Trophoblast cell (in vitro differentiated cells and primary cell): ENCODE measurements around the gene SLC35F3.

Source experiments
- DNase-seq, 2 donors: peaks; one replicate each; pipeline ENCODE4 v3.0.0-alpha.2; 2016
- H2AFZ ChIP-seq: 2 replicates; pipeline ENCODE4 v1.6.1; 2013; ENCODE audit warnings: low read length, moderate library complexity, mild to moderate bottlenecking; ENCODE audit not compliant: insufficient read depth, poor library complexity
- H2AK5ac ChIP-seq: 2 replicates; pipeline ENCODE4 v1.6.1; 2013; ENCODE audit warnings: mild to moderate bottlenecking, low read length
- H2BK120ac ChIP-seq: 2 replicates; pipeline ENCODE4 v1.6.1; 2013; ENCODE audit warnings: low read length, mild to moderate bottlenecking, moderate library complexity; ENCODE audit not compliant: insufficient read depth, poor library complexity
- H2BK12ac ChIP-seq: 2 replicates; pipeline ENCODE4 v1.6.1; 2013; ENCODE audit warnings: mild to moderate bottlenecking, low read length, moderate library complexity
- H2BK5ac ChIP-seq: 2 replicates; pipeline ENCODE4 v1.6.1; 2013; ENCODE audit warnings: low read length, low read depth, moderate library complexity, mild to moderate bottlenecking; ENCODE audit not compliant: poor library complexity
- H3K14ac ChIP-seq: 2 replicates; pipeline ENCODE4 v1.6.1; 2013; ENCODE audit warnings: mild to moderate bottlenecking, low read length
- H3K18ac ChIP-seq: 2 replicates; pipeline ENCODE4 v1.6.1; 2013; ENCODE audit warnings: mild to moderate bottlenecking, low read length
- H3K23ac ChIP-seq: 2 replicates; pipeline ENCODE4 v1.6.1; 2013; ENCODE audit warnings: low read length
- H3K27ac ChIP-seq: 2 replicates; pipeline ENCODE4 v1.5.1; 2013; ENCODE audit warnings: low read depth, mild to moderate bottlenecking, inconsistent platforms, low read length, moderate library complexity
- H3K27me3 ChIP-seq: 2 replicates; pipeline ENCODE4 v1.6.1; 2013; ENCODE audit warnings: inconsistent platforms, mild to moderate bottlenecking, low read length, moderate library complexity; ENCODE audit not compliant: insufficient read depth
- H3K36me3 ChIP-seq, 2 experiments: 1 replicate in 1 of 2; 2 replicates in 1 of 2; pipeline ENCODE4 v1.6.1; 2013; ENCODE audit warnings: low read length in 2 of 2, mild to moderate bottlenecking in 2 of 2, moderate library complexity in 1 of 2; ENCODE audit not compliant: insufficient read depth in 2 of 2, control insufficient read depth in 1 of 2
- H3K4ac ChIP-seq: 2 replicates; pipeline ENCODE4 v1.6.1; 2013; ENCODE audit warnings: low read depth, mild to moderate bottlenecking, low read length, moderate library complexity
- H3K4me1 ChIP-seq, 2 experiments: 1 replicate in 1 of 2; 2 replicates in 1 of 2; pipeline ENCODE4 v1.6.1; 2013; ENCODE audit warnings: low read length in 2 of 2, mild to moderate bottlenecking in 2 of 2, moderate library complexity in 1 of 2; ENCODE audit not compliant: insufficient read depth in 2 of 2, control insufficient read depth in 1 of 2
- H3K4me2 ChIP-seq: 2 replicates; pipeline ENCODE4 v1.6.1; 2013; ENCODE audit warnings: inconsistent platforms, mild to moderate bottlenecking, low read length, moderate library complexity
- H3K4me3 ChIP-seq: 2 replicates; pipeline ENCODE4 v1.5.1; 2013; ENCODE audit warnings: mild to moderate bottlenecking, low read depth, low read length, inconsistent platforms
- H3K79me1 ChIP-seq: one replicate; pipeline ENCODE4 v1.6.1; 2013; ENCODE audit warnings: low read length
- H3K79me2 ChIP-seq: 2 replicates; pipeline ENCODE4 v1.6.1; 2013; ENCODE audit warnings: low read length, mild to moderate bottlenecking; ENCODE audit not compliant: control insufficient read depth, insufficient read depth, poor library complexity
- H3K9ac ChIP-seq: 2 replicates; pipeline ENCODE4 v1.6.1; 2013; ENCODE audit warnings: mild to moderate bottlenecking, low read length
- H3K9me3 ChIP-seq: 2 replicates; pipeline ENCODE4 v1.6.1; 2013; ENCODE audit warnings: low read depth, mild to moderate bottlenecking, control low read depth, inconsistent platforms, low read length; ENCODE audit not compliant: insufficient read depth
- H4K12ac ChIP-seq: 2 replicates; pipeline ENCODE4 v1.6.1; 2013; ENCODE audit warnings: low read depth, mild to moderate bottlenecking, low read length, moderate library complexity
- H4K8ac ChIP-seq: 2 replicates; pipeline ENCODE4 v1.6.1; 2013; ENCODE audit warnings: low read depth, mild to moderate bottlenecking, low read length, moderate library complexity
- H4K91ac ChIP-seq: one replicate; pipeline ENCODE4 v1.6.1; 2013; ENCODE audit warnings: low read depth, mild to moderate bottlenecking, low read length, moderate library complexity
- WGBS: extraction: QIAGEN DNeasy Blood & Tissue Kit; methylation state at CpG from one replicate; pipeline ENCODE4 v1.1.7; 2013; ENCODE audit warnings: missing lambda C conversion rate; ENCODE audit not compliant: insufficient read length, insufficient coverage; ENCODE audit errors: extremely low coverage; 5-methylcytosine and 5-hydroxymethylcytosine counted together

The SLC35F3 gene

DNA sequence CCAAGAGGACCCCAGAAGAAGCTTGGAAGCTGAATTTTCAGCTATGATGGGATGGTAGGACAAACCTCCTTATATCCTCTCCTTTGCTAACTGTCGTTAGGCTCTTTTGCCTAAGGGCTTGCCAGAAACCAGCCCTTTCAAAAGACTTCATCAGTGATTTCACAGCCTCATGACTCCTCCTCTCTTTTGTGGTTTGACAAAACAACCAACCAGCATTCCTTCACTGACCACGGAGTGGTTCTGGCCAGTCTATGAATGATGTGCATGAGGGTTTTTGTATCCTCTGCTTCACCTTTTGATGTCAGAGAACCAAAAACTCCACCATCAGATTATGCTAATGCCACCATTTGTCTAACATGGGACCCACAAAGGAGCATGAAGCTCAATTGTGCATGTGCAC lies 351.9 kb downstream of the SLC35F3 start:
- WGBS = no CpG with 5 or more reads among the region's 2 CpGs
- H3K79me2 ChIP-seq = no peaks in the 10 kb centered on the region
- no peak overlapping the region for H3K14ac ChIP-seq
- no peak for DNase-seq
- H2BK120ac ChIP-seq = no peak overlapping the region
- no peak overlapping the region for H3K4me3 ChIP-seq
- no peak overlapping the region for H4K8ac ChIP-seq
- H2BK5ac ChIP-seq = no peak overlapping the region
- H2AFZ ChIP-seq = no peak overlapping the region
- no peaks in the 10 kb centered on the region for H3K4me1 ChIP-seq
- H3K36me3 ChIP-seq = no peaks in the 10 kb centered on the region
- H3K4me2 ChIP-seq = no peak overlapping the region
- H4K91ac ChIP-seq = no peak overlapping the region
- H3K18ac ChIP-seq = no peak overlapping the region
- no peak overlapping the region for H2AK5ac ChIP-seq
- no peak overlapping the region for H3K4ac ChIP-seq
- no peak overlapping the region for H3K9ac ChIP-seq
- H3K79me1 ChIP-seq = no peaks in the 10 kb centered on the region
- H3K27ac ChIP-seq = no peak overlapping the region
- H3K27me3 ChIP-seq = no peaks in the 10 kb centered on the region
- no peak overlapping the region for H3K23ac ChIP-seq
- H2BK12ac ChIP-seq = no peak overlapping the region
- H4K12ac ChIP-seq = no peak overlapping the region
- no peaks in the 10 kb centered on the region for H3K9me3 ChIP-seq

GRCh38 chr1:234258071-234258470 lies 353.6 kb downstream of the SLC35F3 start:
- H3K36me3 ChIP-seq = no peaks in the 10 kb centered on the region
- no peaks in the 10 kb centered on the region for H3K4me1 ChIP-seq
- no peak overlapping the region for H2AK5ac ChIP-seq
- WGBS = no CpG with 5 or more reads among the region's 3 CpGs
- no peak overlapping the region for H2AFZ ChIP-seq
- no peak overlapping the region for H2BK5ac ChIP-seq
- H3K4me2 ChIP-seq = no peak overlapping the region
- H3K79me2 ChIP-seq = no peaks in the 10 kb centered on the region
- no peak overlapping the region for H3K9ac ChIP-seq
- H3K18ac ChIP-seq = no peak overlapping the region
- no peak overlapping the region for H3K14ac ChIP-seq
- H3K27me3 ChIP-seq = no peaks in the 10 kb centered on the region
- no peaks in the 10 kb centered on the region for H3K9me3 ChIP-seq
- no peak for DNase-seq
- H4K91ac ChIP-seq = no peak overlapping the region
- H3K79me1 ChIP-seq = no peaks in the 10 kb centered on the region
- H3K27ac ChIP-seq = no peak overlapping the region
- no peak overlapping the region for H3K4me3 ChIP-seq
- no peak overlapping the region for H2BK12ac ChIP-seq
- H3K4ac ChIP-seq = no peak overlapping the region
- H3K23ac ChIP-seq = no peak overlapping the region
- no peak overlapping the region for H4K12ac ChIP-seq
- no peak overlapping the region for H2BK120ac ChIP-seq
- no peak overlapping the region for H4K8ac ChIP-seq

GRCh38 chr1:234260578-234260977 lies 356.1 kb downstream of the SLC35F3 start:
- H4K12ac ChIP-seq = no peak overlapping the region
- no peaks in the 10 kb centered on the region for H3K79me2 ChIP-seq
- no peaks in the 10 kb centered on the region for H3K27me3 ChIP-seq
- H2BK120ac ChIP-seq = no peak overlapping the region
- H3K4ac ChIP-seq = no peak overlapping the region
- no peak overlapping the region for H2BK5ac ChIP-seq
- no peak overlapping the region for H3K4me3 ChIP-seq
- no peaks in the 10 kb centered on the region for H3K9me3 ChIP-seq
- no peak overlapping the region for H3K23ac ChIP-seq
- H3K14ac ChIP-seq = no peak overlapping the region
- H3K4me2 ChIP-seq = no peak overlapping the region
- H4K8ac ChIP-seq = no peak overlapping the region
- no peak overlapping the region for H2BK12ac ChIP-seq
- no peaks in the 10 kb centered on the region for H3K79me1 ChIP-seq
- WGBS = no CpG with 5 or more reads among the region's 7 CpGs
- no peak overlapping the region for H2AFZ ChIP-seq
- no peak for DNase-seq
- no peak overlapping the region for H3K18ac ChIP-seq
- no peak overlapping the region for H3K27ac ChIP-seq
- no peak overlapping the region for H3K9ac ChIP-seq
- H3K36me3 ChIP-seq = no peaks in the 10 kb centered on the region
- H4K91ac ChIP-seq = no peak overlapping the region
- H2AK5ac ChIP-seq = no peak overlapping the region
- H3K4me1 ChIP-seq = no peaks in the 10 kb centered on the region

DNA sequence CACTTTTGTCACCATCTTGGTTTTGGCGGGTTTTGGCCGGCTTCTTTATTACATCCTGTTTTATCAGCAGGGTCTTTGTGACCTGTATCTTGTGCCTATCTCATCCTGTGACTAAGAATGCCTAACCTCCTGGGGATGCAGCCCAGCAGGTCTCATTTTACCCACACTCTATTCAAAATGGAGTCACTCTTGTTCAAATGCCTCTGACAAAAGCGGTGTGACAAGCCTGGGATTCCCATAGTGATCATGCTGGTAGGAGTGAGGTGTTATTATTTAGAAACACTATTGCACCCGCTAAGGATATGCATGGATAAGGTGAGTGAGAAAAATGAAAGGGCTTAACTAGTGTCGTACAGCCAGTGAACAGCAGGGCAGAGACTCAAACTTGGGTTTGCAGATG lies 357.1 kb downstream of the SLC35F3 start:
- no peak overlapping the region for H3K4me3 ChIP-seq
- H3K4ac ChIP-seq = no peak overlapping the region
- H3K4me1 ChIP-seq = no peaks in the 10 kb centered on the region
- no peaks in the 10 kb centered on the region for H3K79me1 ChIP-seq
- H3K9ac ChIP-seq = no peak overlapping the region
- no peak overlapping the region for H3K27ac ChIP-seq
- no peaks in the 10 kb centered on the region for H3K27me3 ChIP-seq
- H2BK120ac ChIP-seq = no peak overlapping the region
- no CpG with 5 or more reads among the region's 5 CpGs for WGBS
- no peak overlapping the region for H4K91ac ChIP-seq
- no peak for DNase-seq
- no peak overlapping the region for H2AFZ ChIP-seq
- H3K36me3 ChIP-seq = no peaks in the 10 kb centered on the region
- H3K4me2 ChIP-seq = no peak overlapping the region
- H3K9me3 ChIP-seq = no peaks in the 10 kb centered on the region
- no peak overlapping the region for H2BK12ac ChIP-seq
- H2AK5ac ChIP-seq = no peak overlapping the region
- no peak overlapping the region for H4K12ac ChIP-seq
- H3K79me2 ChIP-seq = no peaks in the 10 kb centered on the region
- H3K14ac ChIP-seq = no peak overlapping the region
- H4K8ac ChIP-seq = no peak overlapping the region
- H3K18ac ChIP-seq = no peak overlapping the region
- H3K23ac ChIP-seq = no peak overlapping the region
- no peak overlapping the region for H2BK5ac ChIP-seq
